ENCODE measurements around the gene PTCH1. TPM values are rescaled to one million over a fixed set of nuclear protein-coding genes. Genes with fewer than 3 reads are reported as not detected.

The PTCH1 gene
- total RNA-seq, 1 experiment from 2014 or later, result 7.6 TPM

DNA sequence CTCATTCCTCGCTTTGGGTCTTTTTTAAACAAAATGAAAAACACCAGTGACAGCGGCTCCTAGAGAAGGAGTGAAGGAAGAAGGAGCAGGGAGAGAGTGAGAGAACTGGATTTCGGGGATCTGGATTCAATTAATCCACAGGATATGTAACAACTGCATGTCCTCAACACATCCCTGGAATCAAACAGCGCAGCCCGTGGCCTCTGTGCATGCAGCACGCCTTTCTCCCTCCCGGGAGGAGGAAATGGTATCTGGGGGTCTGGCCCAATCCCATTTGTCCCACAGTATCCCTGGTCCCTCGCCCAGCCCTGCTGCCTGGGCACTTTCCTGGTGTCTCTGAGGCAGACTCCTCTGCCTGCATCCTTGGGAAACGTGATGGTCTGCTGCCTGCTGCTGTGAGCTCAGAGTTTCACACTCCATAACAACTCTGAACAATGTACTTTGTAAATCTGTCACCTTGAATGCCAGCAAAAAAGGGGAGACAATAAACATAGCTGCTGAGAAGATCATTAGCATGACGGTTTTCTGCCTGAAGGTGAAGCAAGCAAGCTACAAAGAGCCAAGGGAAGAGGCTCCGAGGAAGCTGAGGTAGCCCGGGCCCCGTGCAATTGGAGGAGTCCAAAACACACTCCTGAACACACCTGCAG is 56.1 kb downstream of the PTCH1 start:
- no TSS peak for BruUV-seq (replicated peaks)
- intact Hi-C loops (cut with micrococcal nuclease; ENCODE audit: unreplicated experiment), result no loop called here
- Mint-ChIP-seq H3K9me3 (ENCODE audit: low read depth, unreplicated experiment) (no peaks in the 10 kb centered on the region), H3K27ac (ENCODE audit: unreplicated experiment) (no peak overlapping the region), H3K27me3 (ENCODE audit: unreplicated experiment) (no peaks in the 10 kb centered on the region), H3K36me3 (ENCODE audit: insufficient read depth, unreplicated experiment) (no peaks in the 10 kb centered on the region), H3K4me3 (ENCODE audit: low read depth, unreplicated experiment) (no peak overlapping the region), H3K4me1 (ENCODE audit: low read depth, unreplicated experiment) (no peaks in the 10 kb centered on the region)
- TF ChIP-seq CTCF (IDR thresholded peaks at IDR 0.05; ENCODE audit: unreplicated experiment), result no peak
- DNase-seq, result no peak
- CTCF ChIA-PET, result no interaction called here

DNA sequence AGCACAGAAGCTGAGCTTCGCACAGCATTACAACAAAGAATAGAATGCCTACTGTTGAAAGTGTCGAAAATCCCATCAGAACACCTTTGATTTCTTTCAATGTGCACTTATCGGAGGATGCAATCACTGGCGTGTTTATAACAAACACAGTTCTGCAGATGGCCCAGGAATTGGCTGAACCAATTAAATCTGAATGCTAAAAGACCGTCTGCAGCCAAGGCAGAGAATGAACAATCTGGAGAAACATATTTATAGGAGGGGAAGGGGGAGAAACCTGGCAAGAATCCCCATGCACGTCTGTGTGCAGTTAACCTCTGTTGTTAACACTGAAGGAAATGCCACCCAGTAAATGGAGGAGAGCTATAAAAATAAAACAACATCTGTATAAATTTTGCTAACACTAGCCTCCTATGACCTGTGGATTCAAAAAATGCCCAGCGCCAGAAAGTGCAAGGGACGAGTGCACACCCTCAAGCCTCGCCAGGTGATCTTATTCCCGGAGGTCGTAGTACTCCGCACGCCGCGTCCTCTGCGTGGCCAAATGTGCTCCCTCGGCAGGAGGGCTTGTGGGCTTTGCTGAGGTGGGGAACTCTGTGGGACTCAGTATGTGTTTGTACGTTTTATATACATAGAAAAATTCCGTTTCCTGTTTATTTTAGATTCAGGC is 56.8 kb downstream of the PTCH1 start:
- H3K27ac Mint-ChIP-seq (ENCODE audit: unreplicated experiment), result no peak overlapping the region
- H3K36me3 Mint-ChIP-seq (ENCODE audit: insufficient read depth, unreplicated experiment), result no peaks in the 10 kb centered on the region
- CTCF ChIA-PET, result no interaction called here
- DNase-seq, result no peak
- H3K4me1 Mint-ChIP-seq (ENCODE audit: low read depth, unreplicated experiment), result no peaks in the 10 kb centered on the region
- no peak overlapping the region for H3K4me3 Mint-ChIP-seq (ENCODE audit: low read depth, unreplicated experiment)
- H3K9me3 Mint-ChIP-seq (ENCODE audit: low read depth, unreplicated experiment), result no peaks in the 10 kb centered on the region
- no peaks in the 10 kb centered on the region for H3K27me3 Mint-ChIP-seq (ENCODE audit: unreplicated experiment)
- intact Hi-C loops (cut with micrococcal nuclease; ENCODE audit: unreplicated experiment), result no loop called here
- BruUV-seq (replicated peaks), result no TSS peak
- no peak for TF ChIP-seq CTCF (IDR thresholded peaks at IDR 0.05; ENCODE audit: unreplicated experiment)

- BruUV-seq (replicated peaks), result no TSS peak
- intact Hi-C loops (cut with micrococcal nuclease; ENCODE audit: unreplicated experiment), result no loop called here
- no peak for DNase-seq
- Mint-ChIP-seq H3K4me1 (ENCODE audit: low read depth, unreplicated experiment) (no peaks in the 10 kb centered on the region), H3K4me3 (ENCODE audit: low read depth, unreplicated experiment) (no peak overlapping the region), H3K27ac (ENCODE audit: unreplicated experiment) (no peak overlapping the region), H3K27me3 (ENCODE audit: unreplicated experiment) (no peaks in the 10 kb centered on the region), H3K36me3 (ENCODE audit: insufficient read depth, unreplicated experiment) (no peaks in the 10 kb centered on the region), H3K9me3 (ENCODE audit: low read depth, unreplicated experiment) (no peaks in the 10 kb centered on the region)
- no peak for TF ChIP-seq CTCF (IDR thresholded peaks at IDR 0.05; ENCODE audit: unreplicated experiment)
- CTCF ChIA-PET, result no interaction called here
Observed at GRCh38 chr9:95459178-95459577, 57.6 kb downstream of the PTCH1 start.

DNA sequence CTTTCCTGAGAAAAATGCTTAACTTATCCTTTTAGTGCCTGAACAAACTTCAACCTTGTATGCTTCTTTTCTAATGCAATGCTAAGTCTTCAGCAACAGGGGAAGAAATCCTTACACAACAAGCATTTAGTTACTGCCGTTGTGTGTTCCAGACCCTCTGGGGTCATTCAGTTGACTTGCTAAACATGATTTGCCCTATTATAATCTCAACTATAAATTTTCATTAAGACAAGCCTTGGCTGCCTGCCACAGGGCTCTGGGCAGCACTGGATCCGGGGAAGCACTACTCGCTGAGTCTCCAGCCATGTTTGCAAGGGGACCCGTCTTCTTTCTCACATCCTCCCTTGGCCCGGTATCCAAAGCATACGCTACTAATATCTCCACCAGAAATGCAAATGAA is 58.1 kb downstream of the PTCH1 start:
- no peak for DNase-seq
- intact Hi-C loops (cut with micrococcal nuclease; ENCODE audit: unreplicated experiment), result no loop called here
- no peak for TF ChIP-seq CTCF (IDR thresholded peaks at IDR 0.05; ENCODE audit: unreplicated experiment)
- CTCF ChIA-PET, result no interaction called here
- H3K4me3 Mint-ChIP-seq (ENCODE audit: low read depth, unreplicated experiment), result no peak overlapping the region
- H3K9me3 Mint-ChIP-seq (ENCODE audit: low read depth, unreplicated experiment), result no peaks in the 10 kb centered on the region
- no peaks in the 10 kb centered on the region for H3K27me3 Mint-ChIP-seq (ENCODE audit: unreplicated experiment)
- H3K27ac Mint-ChIP-seq (ENCODE audit: unreplicated experiment), result no peak overlapping the region
- H3K36me3 Mint-ChIP-seq (ENCODE audit: insufficient read depth, unreplicated experiment), result no peaks in the 10 kb centered on the region
- no peaks in the 10 kb centered on the region for H3K4me1 Mint-ChIP-seq (ENCODE audit: low read depth, unreplicated experiment)
- BruUV-seq (replicated peaks), result no TSS peak
